GM21529 (cell line): ENCODE measurements around the gene PANX1.

Experiments
- ATAC-seq: cut with Tn5 transposase; IDR thresholded peaks from one replicate; pipeline ENCODE4 v1.9.1; 2021; ENCODE audit not compliant: unreplicated experiment

Gene PANX1

GRCh38 chr11:94129512-94130297 lies 1.1 kb downstream of the PANX1 start:
- ATAC-seq = no peak

GRCh38 chr11:94130298-94131046 lies 1.8 kb downstream of the PANX1 start:
- no peak for ATAC-seq

- no peak for ATAC-seq
Observed at GRCh38 chr11:94131047-94131717, 2.5 kb downstream of the PANX1 start.

GRCh38 chr11:94131718-94132115 lies 3.1 kb downstream of the PANX1 start:
- no peak for ATAC-seq

GRCh38 chr11:94132152-94132558 lies 3.5 kb downstream of the PANX1 start:
- ATAC-seq = no peak

GRCh38 chr11:94132823-94133408 lies 4.3 kb downstream of the PANX1 start:
- no peak for ATAC-seq

GRCh38 chr11:94133752-94134151 lies 5.1 kb downstream of the PANX1 start:
- no peak for ATAC-seq

- peak; percentile 71 for ATAC-seq
Observed at GRCh38 chr11:94134651-94135512, 6.2 kb downstream of the PANX1 start.

GRCh38 chr11:94139416-94139815 lies 10.8 kb downstream of the PANX1 start:
- ATAC-seq = no peak

- no peak for ATAC-seq
Observed at GRCh38 chr11:94140154-94140655, 11.6 kb downstream of the PANX1 start.

- ATAC-seq = no peak
Observed at GRCh38 chr11:94141511-94142307, 13.1 kb downstream of the PANX1 start.

GRCh38 chr11:94142308-94143281 lies 14.0 kb downstream of the PANX1 start:
- ATAC-seq = no peak

- ATAC-seq = no peak
Observed at GRCh38 chr11:94144216-94144615, 15.6 kb downstream of the PANX1 start.

- ATAC-seq = no peak
Observed at GRCh38 chr11:94144664-94145063, 16.0 kb downstream of the PANX1 start.

- ATAC-seq = no peak
Observed at GRCh38 chr11:94145431-94145830, 16.8 kb downstream of the PANX1 start.

GRCh38 chr11:94145916-94146315 lies 17.3 kb downstream of the PANX1 start:
- ATAC-seq = no peak

GRCh38 chr11:94147433-94147845 lies 18.8 kb downstream of the PANX1 start:
- no peak for ATAC-seq

GRCh38 chr11:94148189-94148588 lies 19.5 kb downstream of the PANX1 start:
- ATAC-seq = no peak
